IgD-negative memory B cell (primary cell): ENCODE results near the gene FBXO21. TPM values are rescaled to one million over a fixed set of nuclear protein-coding genes. Genes with fewer than 3 reads are reported as not detected.

Experiments
- H3K27ac Mint-ChIP-seq, 3 donors: one replicate each; pipeline ENCODE4 v1.8.0; 2020 to 2022; ENCODE audit warnings: mild to moderate bottlenecking in 3 of 3, mixed read lengths in 3 of 3, moderate library complexity in 1 of 3
- H3K27me3 Mint-ChIP-seq: one replicate; pipeline ENCODE4 v1.8.0; 2021; ENCODE audit warnings: mixed read lengths
- H3K36me3 Mint-ChIP-seq: one replicate; pipeline ENCODE4 v1.8.0; 2020; ENCODE audit warnings: mild to moderate bottlenecking, mixed read lengths
- H3K4me1 Mint-ChIP-seq, 3 donors: one replicate each; pipeline ENCODE4 v1.8.0; 2020 to 2022; ENCODE audit warnings: mixed read lengths in 3 of 3, mild to moderate bottlenecking in 1 of 3
- H3K4me3 Mint-ChIP-seq, 4 donors: one replicate each; pipeline ENCODE4 v1.8.0; 2020 to 2022; ENCODE audit warnings: mild to moderate bottlenecking in 4 of 4, mixed read lengths in 4 of 4, moderate library complexity in 3 of 4
- H3K9me3 Mint-ChIP-seq, 3 donors: one replicate each; pipeline ENCODE4 v1.8.0; 2020 to 2021; ENCODE audit warnings: mixed read lengths in 3 of 3, mild to moderate bottlenecking in 1 of 3
- polyA plus RNA-seq: library from polyadenylated mRNA; unstranded; fragments of 300-500 nt; fragmentation: Illumina TruSeq; gene quantifications from one replicate; pipeline ENCODE4 v1.2.3, GENCODE V29; 2021

The FBXO21 gene
- polyA plus RNA-seq, 1 donor from 2014 or later: 43.3 TPM

DNA sequence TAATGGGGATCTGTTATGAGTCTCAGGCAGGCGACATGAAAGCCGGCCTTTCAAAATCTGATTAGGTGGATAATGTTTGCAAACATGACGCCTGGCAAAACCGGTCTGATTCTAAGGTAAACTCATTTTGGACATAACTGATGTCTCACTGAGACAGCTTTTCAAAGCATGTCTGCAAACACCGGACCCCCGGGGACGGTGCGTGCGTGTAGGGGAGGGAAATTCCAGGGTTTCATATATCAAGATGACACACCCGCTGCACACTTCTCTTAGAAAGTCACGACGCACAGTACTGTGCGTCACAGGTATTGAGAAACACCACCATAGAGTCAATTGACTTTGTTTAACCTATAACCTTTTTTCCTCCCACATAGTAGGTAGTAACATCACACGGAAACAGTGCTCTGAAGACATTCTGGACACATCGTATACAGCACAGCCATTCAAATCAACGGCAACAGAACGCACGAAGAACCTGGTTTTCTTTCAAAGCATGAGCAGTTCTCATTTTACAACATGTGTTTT lies 47.2 kb downstream of the FBXO21 start:
- Mint-ChIP-seq H3K27me3 (no peaks in the 10 kb centered on the region), H3K4me3 (peak overlapping the region in 2 of 4 donors; percentile 14 to 60), H3K4me1 (peaks cover 14 to 22% (median 17%) of the 10 kb centered on the region in 3 donors), H3K9me3 (no peaks in the 10 kb centered on the region), H3K36me3 (peaks cover 10% of the 10 kb centered on the region), H3K27ac (peak overlapping the region; percentile 51 to 89 (median 88))

DNA sequence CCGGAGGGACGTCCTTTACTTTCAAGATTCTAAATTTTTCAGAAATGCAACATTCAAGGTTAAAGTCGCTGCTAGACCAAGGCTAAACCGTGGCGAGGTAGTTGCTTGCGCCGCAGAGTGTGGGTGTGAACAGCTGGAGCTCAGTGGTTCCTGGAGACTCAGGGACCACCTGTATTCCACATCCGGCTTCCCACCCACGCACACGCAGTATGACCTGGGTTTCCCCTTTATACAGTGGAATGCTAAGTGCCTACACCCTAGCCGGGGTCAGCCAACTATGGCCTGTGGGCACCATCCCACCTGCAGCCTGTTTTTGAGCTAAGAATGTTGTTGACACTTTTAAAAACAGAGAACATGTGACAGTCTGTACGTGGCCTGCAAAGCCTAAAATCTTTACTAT lies 48.2 kb downstream of the FBXO21 start:
- Mint-ChIP-seq H3K4me3 (peak overlapping the region in 2 of 4 donors; percentile 14 to 60), H3K9me3 (no peaks in the 10 kb centered on the region), H3K27me3 (no peaks in the 10 kb centered on the region), H3K4me1 (peaks cover 14 to 22% (median 17%) of the 10 kb centered on the region in 3 donors), H3K36me3 (peaks cover 10% of the 10 kb centered on the region), H3K27ac (peak overlapping the region; percentile 51 to 89 (median 88))

DNA sequence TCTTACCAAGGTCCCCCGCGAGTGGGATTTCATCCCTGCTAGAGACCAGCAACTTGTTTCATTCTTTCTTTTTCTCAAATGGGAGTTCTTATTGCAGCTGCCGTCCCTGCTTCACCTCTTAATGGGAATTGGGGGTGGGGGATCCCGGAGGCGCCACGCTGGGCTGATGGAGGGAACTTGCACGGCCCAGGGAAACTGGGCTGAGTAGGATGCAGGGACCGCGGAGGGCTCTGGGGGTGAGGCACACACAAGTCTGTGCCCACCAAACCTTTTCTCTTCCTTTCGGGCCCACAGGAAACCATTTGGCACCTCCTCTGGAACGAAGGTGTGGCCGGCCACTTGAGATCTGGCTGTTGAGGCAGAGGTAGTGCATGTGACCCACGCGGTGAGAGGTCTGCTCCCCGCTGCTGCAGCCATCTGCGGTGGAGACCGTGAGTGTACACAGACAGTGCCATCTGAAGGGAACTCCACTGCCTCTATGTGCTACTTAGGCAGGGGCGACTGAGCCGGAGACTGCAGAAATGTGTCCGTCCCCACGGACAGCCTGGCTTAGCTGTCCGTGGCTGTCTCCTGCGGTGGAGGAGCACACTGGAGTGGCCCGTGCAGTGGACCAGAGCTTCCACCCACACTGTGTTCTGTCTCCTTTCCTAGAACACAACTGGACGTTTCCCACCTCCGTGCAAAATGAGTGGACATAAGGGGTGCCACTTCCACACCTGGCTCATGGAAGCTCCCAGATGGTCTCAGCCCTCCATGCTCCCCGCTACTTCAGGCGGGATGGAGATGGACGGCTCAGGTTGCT lies 49.0 kb downstream of the FBXO21 start:
- Mint-ChIP-seq H3K27ac (peak overlapping the region in 2 of 3 donors; percentile 51 to 74), H3K4me3 (peak overlapping the region in 2 of 4 donors; percentile 52 to 60), H3K9me3 (no peaks in the 10 kb centered on the region), H3K4me1 (peaks cover 14 to 22% (median 17%) of the 10 kb centered on the region in 3 donors), H3K36me3 (peaks cover 11% of the 10 kb centered on the region), H3K27me3 (no peaks in the 10 kb centered on the region)

DNA sequence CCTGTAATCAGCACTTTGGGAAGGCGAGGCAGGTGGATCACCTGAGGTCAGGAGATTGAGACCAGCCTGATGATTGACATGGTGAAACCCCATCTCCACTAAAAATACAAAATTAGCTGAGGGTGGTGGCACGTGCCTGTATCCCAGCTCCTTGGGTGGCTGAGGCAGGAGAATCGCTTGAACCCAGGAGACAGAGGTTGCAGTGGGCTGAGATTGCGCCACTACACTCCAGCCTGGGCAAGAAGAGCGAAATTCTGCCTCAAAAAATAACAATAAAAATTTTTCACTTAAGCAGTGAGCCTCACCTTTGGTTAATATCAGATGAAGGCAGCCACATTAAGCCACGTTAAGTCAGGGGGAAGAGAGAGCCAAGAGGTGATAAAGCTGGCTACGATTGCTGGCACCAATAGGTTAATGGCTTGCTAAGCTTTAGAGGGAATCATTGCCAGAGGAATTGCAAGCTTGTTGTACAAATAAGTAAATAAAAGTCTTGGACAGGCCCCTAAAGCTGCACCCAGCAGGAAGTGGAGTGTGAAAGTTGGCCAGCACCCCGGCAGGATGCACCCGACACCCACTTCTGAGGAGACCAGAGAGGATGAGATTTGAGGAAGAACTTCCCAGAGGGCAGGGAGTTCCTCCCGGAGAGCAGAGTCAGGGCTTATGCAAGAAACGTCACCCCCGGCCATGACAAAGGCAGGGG lies 49.7 kb downstream of the FBXO21 start:
- Mint-ChIP-seq H3K9me3 (no peaks in the 10 kb centered on the region), H3K27ac (peak overlapping the region in 1 of 3 donors; percentile 74), H3K27me3 (no peaks in the 10 kb centered on the region), H3K4me3 (no peak overlapping the region), H3K4me1 (peaks cover 14 to 17% (median 16%) of the 10 kb centered on the region in 3 donors), H3K36me3 (peaks cover 11% of the 10 kb centered on the region)

DNA sequence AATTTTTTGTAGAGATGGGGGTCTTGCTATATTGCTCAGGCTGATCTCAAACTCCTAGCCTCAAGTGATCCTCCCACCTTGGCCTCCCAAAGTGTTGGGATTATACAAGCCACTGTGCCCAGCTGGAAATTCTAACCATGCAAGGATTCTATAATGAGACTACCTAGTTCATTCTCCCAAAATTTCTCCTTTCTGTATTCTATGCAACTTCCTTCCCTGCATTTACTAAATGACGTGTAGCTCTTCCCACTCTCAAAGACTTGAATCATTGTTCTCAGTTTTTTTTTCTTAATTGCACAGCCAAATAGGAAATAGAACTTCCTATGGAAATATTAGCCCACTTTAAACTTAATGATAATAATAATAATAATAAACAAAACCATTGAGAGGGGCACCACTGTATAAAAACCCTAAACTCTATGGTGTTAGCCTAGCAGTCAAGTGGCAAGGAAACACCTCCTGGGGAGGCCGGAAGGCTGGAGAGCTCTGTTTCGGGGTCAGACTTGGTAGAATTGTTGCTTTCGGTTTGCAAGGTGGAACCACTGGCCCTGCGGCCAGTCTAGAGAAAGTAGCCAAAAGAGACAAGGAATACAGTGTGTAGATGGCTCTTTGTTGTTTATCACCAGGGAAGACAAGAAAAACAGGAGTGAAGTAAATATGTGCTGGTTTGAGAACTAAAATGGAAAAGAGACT lies 51.1 kb downstream of the FBXO21 start:
- H3K4me3 Mint-ChIP-seq: no peak overlapping the region
- H3K27ac Mint-ChIP-seq: peak overlapping the region in 1 of 3 donors; percentile 2
- H3K4me1 Mint-ChIP-seq: peaks cover 14 to 17% (median 15%) of the 10 kb centered on the region in 3 donors
- peaks cover 10% of the 10 kb centered on the region for H3K36me3 Mint-ChIP-seq
- no peaks in the 10 kb centered on the region for H3K9me3 Mint-ChIP-seq
- H3K27me3 Mint-ChIP-seq: no peaks in the 10 kb centered on the region

DNA sequence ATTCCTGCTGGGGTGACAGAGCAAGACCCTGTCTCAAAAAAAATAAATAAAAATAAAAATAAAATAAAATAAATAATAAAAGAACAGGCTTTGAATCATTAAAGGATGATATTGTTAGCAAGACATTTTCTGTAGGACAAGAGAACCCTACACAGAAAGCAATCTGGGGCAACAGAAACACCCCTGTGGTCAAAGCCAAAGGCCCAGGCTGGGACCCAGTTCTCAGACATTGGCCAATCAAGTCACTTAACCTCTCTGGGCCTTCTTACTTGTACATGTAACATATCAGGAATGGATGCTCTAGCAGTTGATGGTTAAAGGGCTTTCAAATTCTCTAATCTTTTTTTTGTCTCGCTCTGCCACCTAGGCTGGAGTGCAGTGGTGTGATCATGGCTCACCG lies 55.5 kb downstream of the FBXO21 start:
- H3K4me3 Mint-ChIP-seq: no peak overlapping the region
- peaks cover 4% of the 10 kb centered on the region for H3K36me3 Mint-ChIP-seq
- H3K4me1 Mint-ChIP-seq: peaks cover 0 to 4% (median 0%) of the 10 kb centered on the region in 3 donors
- H3K9me3 Mint-ChIP-seq: no peaks in the 10 kb centered on the region
- H3K27ac Mint-ChIP-seq: no peak overlapping the region
- no peaks in the 10 kb centered on the region for H3K27me3 Mint-ChIP-seq

DNA sequence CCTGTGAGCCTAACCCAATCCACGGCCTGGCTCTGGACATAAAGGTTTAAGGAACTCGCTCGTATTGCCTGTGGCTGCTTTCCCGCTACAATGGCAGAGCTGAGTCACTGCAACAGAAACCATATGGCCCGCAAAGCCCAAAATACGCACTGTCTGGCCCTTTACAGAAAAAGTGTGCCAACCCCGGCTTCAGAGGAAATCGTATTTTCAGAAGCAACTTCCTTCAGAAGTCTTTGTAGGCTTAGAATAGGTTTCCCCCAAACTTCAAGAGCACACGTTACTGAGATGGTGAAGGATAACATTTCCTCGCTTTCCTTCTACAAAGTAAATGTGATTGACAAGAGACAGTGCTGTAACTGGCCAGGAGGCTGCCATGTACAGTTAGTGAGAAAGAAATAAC lies 56.2 kb downstream of the FBXO21 start:
- Mint-ChIP-seq H3K36me3 (peaks cover 4% of the 10 kb centered on the region), H3K4me3 (peak overlapping the region in 1 of 4 donors; percentile 17), H3K9me3 (no peaks in the 10 kb centered on the region), H3K27me3 (no peaks in the 10 kb centered on the region), H3K4me1 (peaks cover 0 to 4% (median 0%) of the 10 kb centered on the region in 3 donors), H3K27ac (no peak overlapping the region)

DNA sequence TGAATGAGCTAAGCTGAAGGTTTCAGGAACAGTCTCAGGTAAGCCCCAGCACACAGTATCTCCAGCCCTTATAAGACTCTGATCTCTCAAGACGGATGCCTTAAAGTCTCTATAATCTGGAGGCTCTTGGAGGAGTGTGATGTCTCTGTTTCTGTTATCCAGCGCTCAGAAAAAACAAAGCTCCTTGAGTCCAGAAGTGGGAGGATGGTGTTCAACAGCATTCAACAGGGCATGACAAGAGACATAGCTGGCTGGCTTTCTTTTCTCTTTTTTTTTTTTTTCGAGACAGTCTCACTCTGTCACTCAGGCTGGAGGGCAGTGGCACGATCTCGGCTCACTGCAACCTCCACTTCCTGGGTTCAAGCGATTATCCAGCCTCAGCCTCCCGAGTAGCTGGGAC lies 59.5 kb downstream of the FBXO21 start:
- H3K4me3 Mint-ChIP-seq: no peak overlapping the region
- no peak overlapping the region for H3K27ac Mint-ChIP-seq
- no peaks in the 10 kb centered on the region for H3K27me3 Mint-ChIP-seq
- no peaks in the 10 kb centered on the region for H3K9me3 Mint-ChIP-seq
- peaks cover 0 to 4% (median 0%) of the 10 kb centered on the region in 3 donors for H3K4me1 Mint-ChIP-seq
- peaks cover 2% of the 10 kb centered on the region for H3K36me3 Mint-ChIP-seq

DNA sequence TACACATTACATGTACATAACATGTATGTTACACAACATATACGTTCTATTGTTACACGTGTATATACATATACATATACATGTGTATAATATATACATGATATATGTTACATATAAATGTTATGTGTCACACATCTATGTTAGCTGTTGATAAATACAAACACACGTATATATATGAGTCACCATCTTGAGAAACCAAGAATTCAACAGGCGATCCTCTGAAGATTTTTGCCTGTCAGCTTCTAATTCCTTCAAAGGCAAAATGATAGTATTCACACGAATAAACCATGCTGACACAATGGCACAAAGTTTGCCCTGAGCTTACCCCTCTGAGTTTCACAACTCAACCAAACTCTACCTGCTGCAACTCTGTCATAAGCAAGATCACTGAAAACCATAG lies 60.9 kb downstream of the FBXO21 start:
- Mint-ChIP-seq H3K36me3 (peaks cover 2% of the 10 kb centered on the region), H3K9me3 (no peaks in the 10 kb centered on the region), H3K4me1 (peaks cover 0 to 4% (median 0%) of the 10 kb centered on the region in 3 donors), H3K27ac (no peak overlapping the region), H3K27me3 (no peaks in the 10 kb centered on the region), H3K4me3 (no peak overlapping the region)

DNA sequence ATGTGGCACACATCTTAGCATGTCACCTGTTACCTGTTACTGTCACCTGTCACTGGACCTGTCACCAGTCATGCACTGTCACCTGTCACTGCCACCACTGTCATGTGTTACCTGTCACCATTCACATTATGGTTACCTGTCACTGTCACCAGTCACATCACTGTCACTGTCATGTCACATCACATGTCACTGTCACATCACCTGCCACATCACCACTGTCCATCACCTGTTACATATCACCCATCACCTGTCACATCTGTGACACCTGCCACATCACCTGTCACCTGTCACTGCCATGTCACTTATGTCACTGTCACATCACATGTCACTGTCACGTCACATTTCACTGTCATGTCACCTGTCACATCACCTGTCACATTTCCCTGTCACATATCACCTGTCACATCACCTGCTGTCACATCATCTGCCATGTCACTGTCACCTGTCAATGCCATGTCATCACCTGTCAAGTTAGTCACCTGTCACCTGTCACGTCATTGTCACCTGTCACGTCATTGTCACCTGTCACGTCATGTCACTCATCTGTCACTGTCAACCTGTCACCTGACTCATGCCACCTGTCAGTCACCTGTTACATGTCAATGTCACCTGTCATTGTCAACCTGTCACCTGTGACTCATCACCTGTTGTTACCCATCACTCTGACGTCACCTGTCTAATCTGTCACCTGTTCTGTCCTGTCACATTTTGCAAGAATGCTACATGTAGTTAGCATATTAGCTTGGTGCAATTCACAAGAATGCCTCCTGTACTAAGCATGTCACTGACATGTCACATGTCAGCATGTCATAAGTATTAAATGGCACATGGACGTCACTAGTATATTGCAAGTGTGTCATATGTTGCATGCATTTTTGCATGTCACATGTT lies 62.1 kb downstream of the FBXO21 start:
- Mint-ChIP-seq H3K4me1 (no peaks in the 10 kb centered on the region), H3K36me3 (no peaks in the 10 kb centered on the region), H3K4me3 (no peak overlapping the region), H3K9me3 (no peaks in the 10 kb centered on the region), H3K27ac (no peak overlapping the region), H3K27me3 (no peaks in the 10 kb centered on the region)

DNA sequence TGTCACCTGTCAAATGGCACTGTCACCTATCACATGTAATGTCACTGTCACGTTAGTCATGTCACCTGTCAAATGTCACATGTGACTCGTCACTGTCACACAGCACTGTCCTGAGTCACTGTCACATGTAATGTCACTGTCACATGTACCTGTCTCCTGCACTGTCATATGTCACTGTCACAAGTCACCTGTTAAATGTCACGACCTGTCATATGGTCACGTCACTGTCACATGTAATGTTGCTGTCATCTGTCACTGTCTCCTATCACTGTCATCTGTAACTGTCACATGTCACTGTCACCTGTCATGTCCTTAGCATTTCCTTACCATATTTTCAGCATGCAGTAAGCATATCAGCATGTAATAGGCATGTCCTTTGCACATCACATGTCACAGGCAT lies 63.9 kb downstream of the FBXO21 start:
- H3K4me1 Mint-ChIP-seq: no peaks in the 10 kb centered on the region
- no peak overlapping the region for H3K4me3 Mint-ChIP-seq
- H3K27me3 Mint-ChIP-seq: no peaks in the 10 kb centered on the region
- H3K36me3 Mint-ChIP-seq: no peaks in the 10 kb centered on the region
- no peaks in the 10 kb centered on the region for H3K9me3 Mint-ChIP-seq
- no peak overlapping the region for H3K27ac Mint-ChIP-seq

DNA sequence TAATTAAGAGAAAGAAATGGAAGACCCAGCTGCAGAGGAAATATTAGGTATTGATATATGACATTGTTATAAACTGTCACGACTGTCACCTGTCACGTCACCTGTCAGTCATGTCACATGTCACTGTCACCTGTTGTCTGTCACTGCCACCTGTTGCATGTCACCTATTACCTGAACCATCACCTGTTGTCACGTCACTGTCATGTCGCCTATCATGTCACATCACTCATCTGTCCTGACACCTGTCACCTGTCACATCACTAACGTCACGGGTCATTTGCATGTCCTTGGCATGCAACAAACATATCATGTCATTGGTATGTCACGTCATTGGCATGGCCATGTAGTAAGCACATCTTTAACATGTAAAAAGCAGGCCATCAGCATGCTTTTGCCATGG lies 64.5 kb downstream of the FBXO21 start:
- H3K4me3 Mint-ChIP-seq: no peak overlapping the region
- no peaks in the 10 kb centered on the region for H3K4me1 Mint-ChIP-seq
- no peaks in the 10 kb centered on the region for H3K9me3 Mint-ChIP-seq
- H3K27ac Mint-ChIP-seq: no peak overlapping the region
- H3K36me3 Mint-ChIP-seq: no peaks in the 10 kb centered on the region
- no peaks in the 10 kb centered on the region for H3K27me3 Mint-ChIP-seq

DNA sequence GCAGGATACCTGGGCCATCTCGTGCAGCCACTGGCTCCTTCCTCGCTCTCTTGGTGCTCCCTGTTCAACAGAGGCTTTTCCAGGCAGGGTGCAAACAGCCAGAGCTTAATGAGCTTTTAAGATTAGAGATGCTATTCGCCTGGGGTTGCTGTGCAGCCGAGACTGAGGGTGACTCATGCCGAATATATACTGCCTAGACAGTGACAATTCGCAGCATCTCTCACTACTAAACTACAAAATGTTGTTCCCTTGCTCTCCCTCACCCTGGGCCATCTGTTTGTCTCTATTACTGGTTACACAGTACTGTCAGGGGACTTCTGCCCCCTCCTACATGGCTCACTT lies 65.0 kb downstream of the FBXO21 start:
- H3K9me3 Mint-ChIP-seq: no peaks in the 10 kb centered on the region
- H3K27ac Mint-ChIP-seq: no peak overlapping the region
- no peaks in the 10 kb centered on the region for H3K27me3 Mint-ChIP-seq
- no peak overlapping the region for H3K4me3 Mint-ChIP-seq
- H3K36me3 Mint-ChIP-seq: no peaks in the 10 kb centered on the region
- no peaks in the 10 kb centered on the region for H3K4me1 Mint-ChIP-seq
